Mammary epithelial cell (primary cell): ENCODE results near the gene CORO2B.

Experiments used
- CTCF ChIP-seq, 2 donors: IDR thresholded peaks in 1 of 2; conservative IDR thresholded peaks in 1 of 2; 2 replicates each; pipeline ENCODE4 v1.5.1; 2011 to 2012; ENCODE audit warnings: inconsistent platforms in 2 of 2, low read length in 2 of 2, mild to moderate bottlenecking in 2 of 2, control low read depth in 1 of 2, low read depth in 1 of 2; ENCODE audit not compliant: insufficient read depth in 1 of 2; ENCODE audit errors: extremely low read depth in 1 of 2
- EZH2 ChIP-seq: IDR thresholded peaks from 2 replicates; pipeline ENCODE4 v1.6.1; 2012; ENCODE audit warnings: low read length, inconsistent platforms, borderline replicate concordance

GRCh38 chr15:68654786-68655560, 76.2 kb downstream of the CORO2B start:
- no peak for TF ChIP-seq CTCF (conservative IDR thresholded peaks at IDR 0.05 in 1 of 2, IDR thresholded peaks at IDR 0.05 in 1 of 2; ENCODE audit: extremely low read depth in 1 of 2, insufficient read depth in 1 of 2, low read depth in 1 of 2, low read length in 2 of 2)
- TF ChIP-seq EZH2, result no peak
